HG03342 (cell line): Measurements from ENCODE around the gene RAB10.
A peak's percentile ranks its signal among the peaks of the same experiment; 100 is the strongest.
"Not testable (repeated sequence)": the region's sequence is repeated elsewhere in the genome, so short reads cannot be mapped to it uniquely, and the experiment has no call there.

Source experiments
- ATAC-seq: cut with Tn5 transposase; IDR thresholded peaks from one replicate; pipeline ENCODE4 v1.9.1; 2021; ENCODE audit warnings: mild to moderate bottlenecking, moderate library complexity; ENCODE audit not compliant: unreplicated experiment

The RAB10 gene

GRCh38 chr2:26054598-26055348, 20.9 kb downstream of the RAB10 start:
- no peak for ATAC-seq

GRCh38 chr2:26058390-26058789, 24.5 kb downstream of the RAB10 start:
- ATAC-seq: no peak

- no peak for ATAC-seq
Observed at GRCh38 chr2:26059542-26059941, 25.7 kb downstream of the RAB10 start.

GRCh38 chr2:26061539-26061938, 27.7 kb downstream of the RAB10 start:
- no peak for ATAC-seq

- no peak for ATAC-seq
Observed at GRCh38 chr2:26064846-26065245, 31.0 kb downstream of the RAB10 start.

- no peak for ATAC-seq
Observed at GRCh38 chr2:26067186-26067974, 33.5 kb downstream of the RAB10 start.

- no peak for ATAC-seq
Observed at GRCh38 chr2:26067980-26068507, 34.2 kb downstream of the RAB10 start.

GRCh38 chr2:26068602-26069298, 34.9 kb downstream of the RAB10 start:
- peak; percentile 80 for ATAC-seq

- ATAC-seq: no peak
Observed at GRCh38 chr2:26070730-26071129, 36.8 kb downstream of the RAB10 start.

- ATAC-seq: no peak
Observed at GRCh38 chr2:26072925-26073768, 39.3 kb downstream of the RAB10 start.

GRCh38 chr2:26073830-26074229, 39.9 kb downstream of the RAB10 start:
- ATAC-seq: no peak

GRCh38 chr2:26074676-26075075, 40.8 kb downstream of the RAB10 start:
- no peak for ATAC-seq

- ATAC-seq: no peak
Observed at GRCh38 chr2:26075173-26075572, 41.3 kb downstream of the RAB10 start.

GRCh38 chr2:26076001-26076587, 42.2 kb downstream of the RAB10 start:
- no peak for ATAC-seq

GRCh38 chr2:26077291-26077690, 43.4 kb downstream of the RAB10 start:
- ATAC-seq: no peak

- no peak for ATAC-seq
Observed at GRCh38 chr2:26078939-26079338, 45.1 kb downstream of the RAB10 start.

- ATAC-seq: no peak
Observed at GRCh38 chr2:26080356-26080755, 46.5 kb downstream of the RAB10 start.

- ATAC-seq: not testable (repeated sequence)
Observed at GRCh38 chr2:26080925-26081324, 47.0 kb downstream of the RAB10 start.

GRCh38 chr2:26081556-26081955, 47.7 kb downstream of the RAB10 start:
- no peak for ATAC-seq

GRCh38 chr2:26086155-26086637, 52.3 kb downstream of the RAB10 start:
- ATAC-seq: no peak
